NCI-H510A (cell line): ENCODE results near the gene MUS81.

Experiments used
- DNase-seq: peaks from one replicate; lab custom pipeline; 2025; lab: John Stamatoyannopoulos, UW

The MUS81 gene

DNA sequence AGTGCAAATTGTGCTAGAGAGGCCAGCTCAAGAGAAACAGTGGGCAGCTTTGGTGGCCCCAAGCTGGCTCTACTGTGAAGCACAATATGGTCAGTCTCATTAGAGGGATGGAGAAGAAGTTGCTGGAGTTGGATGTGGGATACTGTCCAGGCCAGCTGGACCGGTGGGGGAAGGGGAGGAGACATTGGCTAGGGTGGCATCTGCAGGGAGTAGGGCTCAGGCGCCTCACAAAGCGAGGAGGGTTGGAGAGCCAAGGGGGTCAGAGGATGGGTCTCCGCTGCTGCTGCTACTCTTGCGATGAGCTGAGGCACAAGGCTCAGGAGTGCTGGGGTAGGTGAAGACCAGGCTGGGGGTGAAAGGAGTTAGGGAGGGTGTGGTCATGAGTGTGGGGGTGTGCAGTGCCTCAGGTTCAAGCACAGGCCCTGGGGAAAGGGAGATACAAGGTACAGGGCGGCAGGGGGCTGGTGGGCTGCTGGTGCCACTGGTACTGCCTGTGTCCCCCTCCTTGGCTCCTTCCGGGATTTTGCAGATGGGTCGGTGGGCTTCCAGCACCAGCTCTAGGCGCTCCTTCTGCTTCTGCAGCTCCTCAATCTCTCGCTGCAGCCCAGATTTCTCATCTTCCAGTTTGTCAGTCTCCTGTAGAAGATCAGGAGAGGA is 32.6 kb downstream of the MUS81 start:
- no peak for DNase-seq

- DNase-seq = no peak
These were observed 33.9 kb downstream of the MUS81 start for GRCh38 chr11:65894034-65894591.

DNA sequence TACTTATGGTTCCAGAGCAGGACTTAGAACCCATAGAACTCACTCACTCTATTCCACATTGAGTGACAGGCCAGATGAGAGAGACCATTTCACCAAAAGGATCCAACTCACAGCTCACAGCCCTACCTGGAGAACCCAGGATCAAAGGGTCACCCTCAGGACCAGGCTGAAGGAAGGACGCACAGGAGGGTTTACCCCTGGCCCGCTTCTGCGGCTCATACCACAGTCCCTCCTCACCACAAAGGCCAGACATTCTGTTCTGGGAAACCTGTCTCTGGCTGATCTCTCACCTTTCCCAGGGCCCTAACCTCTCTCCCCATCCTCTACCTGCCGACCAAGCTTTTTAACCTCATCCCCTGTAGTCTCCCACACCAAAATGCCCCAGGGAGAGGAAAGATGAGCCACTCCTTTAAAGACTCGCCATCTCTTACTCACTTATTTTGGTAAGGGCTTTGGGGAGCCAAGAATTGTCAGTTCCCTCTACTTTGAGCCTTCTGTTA is 35.3 kb downstream of the MUS81 start:
- no peak for DNase-seq

GRCh38 chr11:65896034-65896999 is 36.1 kb downstream of the MUS81 start:
- DNase-seq = no peak

DNA sequence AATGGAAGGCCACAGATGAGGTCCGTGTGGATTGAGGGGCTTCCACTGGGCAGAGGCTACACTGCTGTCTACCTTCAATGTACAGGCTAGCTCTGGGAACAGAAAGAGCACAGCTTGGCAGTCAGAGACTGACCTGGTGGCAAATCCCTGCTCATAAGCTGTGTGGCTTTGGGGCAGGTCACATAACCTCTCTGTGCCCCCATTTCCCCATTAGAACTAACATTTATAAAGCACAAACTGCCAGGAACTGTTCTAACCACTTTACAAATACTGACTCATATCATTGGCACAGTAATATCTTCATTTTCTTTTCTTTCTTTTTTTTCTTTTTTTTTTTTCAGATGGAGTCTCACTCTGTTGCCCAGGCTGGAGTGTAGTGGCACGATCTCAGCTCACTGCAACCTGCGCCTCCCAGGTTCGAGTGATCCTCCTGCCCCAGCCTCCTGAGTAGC is 36.8 kb downstream of the MUS81 start:
- no peak for DNase-seq

DNA sequence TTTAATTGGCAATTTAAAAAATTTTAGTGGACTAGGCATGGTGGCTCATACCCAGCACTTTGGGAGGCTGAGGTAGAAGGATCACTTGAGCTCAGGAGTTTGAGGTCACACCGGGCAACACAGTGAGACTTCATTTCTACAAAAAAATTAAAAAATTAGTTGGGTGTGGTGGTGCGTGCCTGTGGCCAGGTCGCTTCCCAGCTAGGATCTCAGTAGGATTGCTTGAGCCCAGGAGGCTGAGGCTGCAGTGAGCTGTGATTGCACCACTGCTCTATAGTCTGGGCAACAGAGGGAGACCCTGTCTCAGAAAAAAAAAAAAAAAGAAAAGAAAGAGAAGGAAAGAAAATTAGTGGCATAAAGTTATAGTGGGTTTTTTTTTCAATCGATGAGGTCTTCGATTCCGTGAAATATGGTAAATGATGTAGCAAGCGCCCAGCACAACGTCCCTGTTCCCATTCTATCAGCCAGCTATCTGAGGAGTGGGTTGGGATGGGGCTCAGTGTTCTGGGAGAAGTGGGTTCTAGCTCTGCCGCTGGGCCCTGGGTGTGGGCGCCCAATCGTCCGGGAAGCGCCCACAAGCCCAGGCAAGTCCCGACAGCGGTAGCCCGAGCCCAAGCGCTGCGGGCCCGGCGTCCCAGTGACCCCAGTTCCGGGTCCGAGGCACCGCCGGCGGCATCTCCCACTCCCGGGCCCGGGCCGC is 38.6 kb downstream of the MUS81 start:
- no peak for DNase-seq

- no peak for DNase-seq
These were observed 39.3 kb downstream of the MUS81 start for GRCh38 chr11:65899356-65900124.

GRCh38 chr11:65900125-65900898 is 40.1 kb downstream of the MUS81 start, which contains the start of gene FOSL1:
Gene FOSL1, minus strand, starts transcription at chr11:65900388. Its CDS starts 49 bp downstream, at chr11:65900339.
- DNase-seq = peak; percentile 92

GRCh38 chr11:65900899-65901180 is 40.6 kb downstream of the MUS81 start:
- DNase-seq = no peak

- no peak for DNase-seq
These were observed 42.8 kb downstream of the MUS81 start for GRCh38 chr11:65903068-65903481.

DNA sequence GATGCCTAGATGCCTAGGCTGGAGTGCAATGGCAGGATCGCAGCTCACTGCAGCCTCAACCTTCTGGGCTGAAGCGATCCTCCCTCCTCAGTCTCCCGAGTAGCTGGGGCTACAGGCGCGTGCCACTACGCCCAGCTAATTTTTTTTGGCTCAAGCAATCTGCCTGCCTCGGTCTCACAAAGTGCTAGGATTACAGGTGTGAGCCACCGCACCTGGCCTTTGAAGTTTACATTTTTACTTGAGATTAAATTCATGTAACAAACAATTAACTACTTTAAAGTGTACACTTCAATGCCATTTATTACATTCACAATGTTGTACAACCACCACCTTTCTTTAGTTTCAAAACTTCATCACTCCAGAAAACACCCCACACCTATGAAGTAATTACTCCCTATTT is 43.5 kb downstream of the MUS81 start:
- DNase-seq = no peak

DNA sequence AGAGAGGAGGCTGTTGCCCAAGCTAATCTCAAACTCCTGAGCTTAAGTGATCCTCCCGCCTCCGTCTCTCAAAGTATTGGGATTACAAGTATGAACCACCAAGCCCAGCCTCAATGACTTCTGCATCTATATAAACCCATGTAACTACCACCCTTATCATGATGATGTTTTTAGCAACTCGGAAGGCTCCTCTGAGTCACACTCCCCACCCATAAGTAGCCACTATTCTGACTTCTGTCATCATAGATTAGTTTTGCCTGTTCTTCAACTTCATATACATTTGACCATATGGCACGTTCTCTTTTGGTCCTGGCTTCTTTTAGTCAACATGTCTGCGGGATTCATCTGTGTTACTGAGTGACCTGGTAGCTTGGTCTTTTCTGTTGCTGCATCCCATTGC is 46.4 kb downstream of the MUS81 start:
- no peak for DNase-seq

GRCh38 chr11:65907878-65908277 is 47.6 kb downstream of the MUS81 start:
- no peak for DNase-seq

GRCh38 chr11:65911682-65912568 is 51.7 kb downstream of the MUS81 start:
- DNase-seq = peak; percentile 53

GRCh38 chr11:65912845-65913244 is 52.6 kb downstream of the MUS81 start:
- no peak for DNase-seq

GRCh38 chr11:65915101-65915820 is 55.0 kb downstream of the MUS81 start:
- no peak for DNase-seq

- no peak for DNase-seq
These were observed 55.6 kb downstream of the MUS81 start for GRCh38 chr11:65915821-65916251.
